HG03045 (cell line): ENCODE measurements around the gene HELZ2.
"Not testable (repeated sequence)": the region's sequence is repeated elsewhere in the genome, so short reads cannot be mapped to it uniquely, and the experiment has no call there.

ENCODE experiments used
- ATAC-seq: cut with Tn5 transposase; IDR thresholded peaks from one replicate; pipeline ENCODE4 v1.9.1; 2021; ENCODE audit warnings: mild to moderate bottlenecking, moderate library complexity; ENCODE audit not compliant: unreplicated experiment

Gene HELZ2, protein sequence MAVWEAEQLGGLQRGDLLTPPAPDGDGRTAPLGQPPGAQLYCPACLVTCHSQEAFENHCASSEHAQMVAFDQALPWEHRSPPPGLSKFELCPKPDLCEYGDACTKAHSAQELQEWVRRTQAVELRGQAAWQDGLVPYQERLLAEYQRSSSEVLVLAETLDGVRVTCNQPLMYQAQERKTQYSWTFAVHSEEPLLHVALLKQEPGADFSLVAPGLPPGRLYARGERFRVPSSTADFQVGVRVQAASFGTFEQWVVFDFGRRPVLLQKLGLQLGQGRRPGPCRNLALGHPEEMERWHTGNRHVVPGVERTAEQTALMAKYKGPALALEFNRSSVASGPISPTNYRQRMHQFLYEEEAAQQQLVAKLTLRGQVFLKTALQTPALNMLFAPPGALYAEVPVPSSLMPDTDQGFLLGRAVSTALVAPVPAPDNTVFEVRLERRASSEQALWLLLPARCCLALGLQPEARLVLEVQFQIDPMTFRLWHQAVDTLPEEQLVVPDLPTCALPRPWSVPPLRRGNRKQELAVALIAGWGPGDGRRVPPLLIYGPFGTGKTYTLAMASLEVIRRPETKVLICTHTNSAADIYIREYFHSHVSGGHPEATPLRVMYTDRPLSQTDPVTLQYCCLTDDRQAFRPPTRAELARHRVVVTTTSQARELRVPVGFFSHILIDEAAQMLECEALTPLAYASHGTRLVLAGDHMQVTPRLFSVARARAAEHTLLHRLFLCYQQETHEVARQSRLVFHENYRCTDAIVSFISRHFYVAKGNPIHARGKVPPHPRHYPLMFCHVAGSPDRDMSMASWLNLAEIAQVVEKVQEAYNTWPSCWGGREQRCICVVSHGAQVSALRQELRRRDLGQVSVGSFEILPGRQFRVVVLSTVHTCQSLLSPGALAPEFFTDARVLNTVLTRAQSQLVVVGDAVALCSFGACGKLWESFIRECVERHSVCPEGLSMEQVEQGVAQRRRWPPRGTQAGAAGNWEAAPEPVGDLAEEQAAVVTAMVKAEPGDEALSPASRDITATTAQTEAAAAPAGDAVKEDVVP (N-terminal part only)

DNA sequence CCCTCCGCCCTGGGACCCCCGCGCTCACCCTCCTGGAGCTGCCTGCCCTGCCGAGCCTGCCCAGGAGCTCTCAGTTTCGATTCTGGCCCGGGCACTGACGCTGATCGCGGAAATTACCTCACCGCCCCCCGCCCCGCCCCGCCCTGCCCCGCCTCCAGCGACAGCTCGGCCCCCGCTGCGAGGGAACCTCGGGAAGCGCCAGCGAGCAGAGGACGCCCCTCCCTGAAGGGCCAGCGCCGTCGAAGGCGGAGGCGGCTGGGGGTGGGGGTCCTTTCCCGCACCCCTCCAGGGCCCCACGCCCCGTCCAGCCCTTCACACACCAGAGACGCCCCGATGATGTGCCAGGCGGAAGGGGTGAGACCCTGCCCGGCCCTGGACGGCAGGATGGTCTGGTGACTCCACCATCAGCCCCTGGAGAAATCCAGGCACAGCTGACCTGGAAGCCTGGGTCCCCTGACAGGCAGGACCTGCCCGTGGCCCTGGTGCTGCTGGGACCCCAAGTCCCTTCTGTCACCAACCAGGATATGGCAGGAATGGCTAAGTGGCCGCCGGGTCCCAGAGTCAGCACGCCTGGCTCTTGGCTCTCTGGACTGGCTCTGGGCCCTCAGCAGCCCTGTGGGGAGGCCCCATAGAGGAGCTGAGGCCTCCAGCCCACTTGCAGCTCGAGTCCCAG lies at the start of gene HELZ2:
Gene HELZ2 (minus strand): TSS at position 84 of the 673 bp plus-strand sequence. CDS start 1,854 bp downstream, outside the sequence.
- ATAC-seq: no peak

DNA sequence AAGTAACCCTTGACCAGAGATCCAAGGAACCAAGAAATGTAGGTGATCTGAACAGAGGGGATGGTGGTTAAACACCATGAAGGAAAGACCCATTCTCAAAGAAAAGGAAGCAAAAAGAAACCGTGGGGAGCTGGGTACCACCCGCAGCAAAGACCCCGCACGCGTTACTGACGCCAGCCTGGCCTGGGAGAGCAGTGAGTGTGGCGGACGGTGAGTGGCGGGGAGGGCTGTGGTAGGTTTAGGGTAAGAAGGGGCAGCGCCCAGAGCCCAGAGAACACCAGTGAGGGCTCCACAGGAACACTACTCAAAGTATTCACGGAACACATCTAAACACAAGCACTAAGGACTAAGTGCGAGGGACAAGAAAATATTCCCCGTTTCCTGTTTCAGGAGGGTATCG lies 48.7 kb upstream of the HELZ2 start:
- no peak for ATAC-seq

DNA sequence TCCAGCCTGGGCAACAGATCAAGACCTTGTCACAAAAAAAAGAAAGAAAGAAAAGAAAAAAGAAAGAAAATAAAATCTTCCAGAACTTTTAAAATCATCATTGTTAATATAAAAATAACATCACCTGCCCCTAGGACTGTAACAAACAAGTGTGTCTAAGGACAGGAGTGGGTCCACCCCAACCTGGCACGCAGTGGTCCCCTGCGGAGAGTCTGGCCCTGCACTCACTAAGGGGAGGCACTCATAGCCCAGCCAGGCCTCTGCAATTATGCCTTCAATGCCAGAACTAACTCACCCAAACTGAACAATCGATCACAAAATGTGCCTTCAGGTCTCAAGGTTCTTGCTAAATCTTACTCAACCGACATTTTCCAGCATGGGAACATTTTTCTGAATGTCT lies 48.1 kb upstream of the HELZ2 start:
- no peak for ATAC-seq

DNA sequence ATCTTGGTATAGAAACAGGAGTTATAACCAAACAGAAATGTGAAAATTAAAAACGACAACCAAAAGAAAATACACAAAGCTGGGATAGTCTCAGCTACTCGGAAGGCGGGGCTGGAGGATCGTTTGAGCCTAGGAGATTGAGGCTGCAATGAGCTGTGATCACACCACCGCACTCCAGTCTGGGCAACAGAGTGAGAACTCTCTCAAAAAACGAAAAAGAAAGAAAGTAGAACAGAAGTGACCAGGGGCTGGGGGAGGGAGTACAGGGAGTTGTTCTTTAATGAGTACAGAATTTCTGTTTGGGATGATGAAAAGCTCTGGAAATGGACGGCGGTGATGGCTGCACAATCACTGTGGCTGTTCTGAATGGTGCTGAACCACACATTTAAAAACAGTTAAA lies 47.0 kb upstream of the HELZ2 start:
- ATAC-seq: no peak

DNA sequence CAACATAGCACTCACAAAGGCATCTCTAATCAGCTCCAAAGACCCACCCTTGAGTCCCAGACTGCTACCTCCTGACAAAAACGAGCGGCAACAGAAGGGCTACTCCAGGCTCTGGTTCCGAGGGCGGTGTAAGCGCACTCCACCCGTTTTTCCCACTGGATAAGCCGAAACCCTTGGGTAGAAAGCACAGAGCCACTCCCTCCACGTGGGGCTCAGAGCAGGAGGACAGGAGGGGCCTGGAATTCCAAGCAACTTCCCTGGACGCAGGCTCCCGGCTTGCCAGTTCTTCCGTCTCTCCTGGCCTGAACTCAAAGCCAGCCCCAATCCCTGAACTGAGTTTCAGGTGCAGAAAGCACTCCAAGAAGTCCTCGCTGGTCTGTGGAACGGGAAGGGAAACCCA lies 45.5 kb upstream of the HELZ2 start:
- no peak for ATAC-seq

DNA sequence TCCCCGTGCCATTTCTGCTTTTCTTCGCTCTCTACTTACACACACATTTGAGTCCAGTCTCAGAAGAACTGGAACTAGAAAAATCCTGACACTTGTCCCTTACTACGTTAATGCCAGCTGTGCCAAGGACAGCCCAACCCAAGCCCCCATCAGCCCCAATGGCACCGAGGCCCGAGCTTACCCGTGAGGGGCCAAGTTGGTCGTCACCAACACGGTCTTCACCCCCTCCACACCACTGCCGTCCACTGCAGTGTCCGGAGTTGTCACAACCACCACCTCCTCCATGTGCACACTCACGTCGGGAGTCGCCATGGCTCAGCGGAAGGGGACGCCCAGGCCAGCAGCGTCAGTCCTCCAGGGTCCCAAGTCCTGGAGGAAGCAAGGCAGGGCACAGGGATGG lies 45.0 kb upstream of the HELZ2 start:
- no peak for ATAC-seq

DNA sequence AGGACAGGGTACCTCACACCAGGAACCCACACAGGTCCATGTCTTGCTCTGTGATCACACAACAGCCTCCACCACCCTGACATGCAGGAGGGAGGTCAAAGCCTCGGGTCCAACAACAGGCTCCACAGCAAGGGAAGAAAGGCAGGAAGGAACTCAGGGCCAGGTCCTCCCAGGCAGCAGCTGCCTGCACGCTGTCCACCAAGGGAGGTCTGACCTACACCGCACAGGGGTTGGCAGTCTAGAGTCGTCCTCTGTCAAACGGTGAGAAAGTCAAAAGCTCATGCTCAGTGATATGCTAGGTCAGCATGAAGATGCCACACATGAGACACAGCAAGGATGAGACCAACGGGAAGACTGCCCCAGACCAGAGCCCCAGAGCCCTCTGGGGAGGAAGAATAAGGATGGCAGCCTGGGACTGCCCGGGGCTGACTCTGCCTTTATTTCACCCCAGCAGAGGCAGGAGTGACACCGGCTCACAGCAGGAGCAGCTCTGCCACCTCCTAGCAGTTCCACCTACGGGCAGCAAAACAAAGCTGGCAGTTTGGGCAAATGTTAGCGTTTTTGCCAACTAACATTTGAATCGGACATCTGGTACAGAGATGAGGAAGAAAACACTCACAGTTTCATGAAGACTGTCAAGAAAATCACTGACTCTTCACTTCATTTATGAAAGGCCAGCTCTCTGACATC lies 44.4 kb upstream of the HELZ2 start:
- ATAC-seq: no peak

DNA sequence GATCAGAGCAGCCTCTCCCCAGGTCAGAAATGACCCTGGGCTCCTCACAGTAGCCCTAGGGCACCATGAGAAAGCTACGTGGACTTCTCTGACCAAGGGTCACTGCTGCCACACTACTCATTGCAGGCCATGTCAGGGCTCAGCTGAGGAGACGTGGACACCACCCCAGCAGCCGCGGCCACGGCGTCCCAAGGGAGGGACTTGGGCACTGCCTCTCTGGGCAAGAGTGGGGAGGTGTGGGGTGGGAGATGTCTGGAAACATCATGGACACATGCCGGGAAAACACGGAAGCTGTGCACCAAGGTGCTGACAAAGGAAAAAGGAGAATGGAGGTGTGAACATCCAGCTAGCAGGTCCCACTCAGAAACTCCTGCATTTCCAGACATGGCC lies 43.8 kb upstream of the HELZ2 start:
- ATAC-seq: no peak

DNA sequence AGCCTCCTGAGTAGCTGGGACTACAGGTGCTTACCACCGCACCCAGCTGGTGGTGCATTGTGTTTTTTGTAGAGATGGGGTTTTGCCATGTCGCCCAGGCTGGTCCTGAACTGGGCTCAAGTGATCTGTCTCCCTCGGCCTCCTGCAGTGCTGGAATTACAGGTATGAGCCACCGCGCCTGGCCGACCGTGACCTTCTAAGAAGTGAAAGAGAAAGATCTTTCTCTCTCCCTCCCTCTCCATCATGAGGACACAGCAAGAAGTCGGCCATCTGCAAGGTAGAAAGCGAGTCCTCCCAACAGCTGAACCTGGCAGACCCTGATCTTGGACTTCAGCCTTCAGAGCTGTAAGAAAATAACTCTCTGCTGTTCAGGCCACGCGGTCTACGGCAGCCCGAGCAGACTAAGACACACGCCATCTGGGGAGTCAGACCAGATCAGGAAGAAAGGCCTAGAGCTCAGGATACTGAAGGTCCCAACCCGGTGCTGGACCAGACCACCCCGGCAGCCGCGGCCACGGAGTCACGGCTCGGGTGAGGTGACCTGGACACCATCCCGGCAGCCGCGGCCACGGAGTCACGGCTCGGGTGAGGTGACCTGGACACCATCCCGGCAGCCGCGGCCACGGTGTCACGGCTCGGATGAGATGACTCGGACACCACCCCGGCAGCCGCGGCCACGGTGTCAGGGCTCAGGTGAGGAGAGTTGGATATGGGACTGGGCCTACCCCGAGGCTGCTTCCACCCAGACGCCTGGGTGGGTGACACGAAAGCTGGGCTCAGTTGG lies 43.2 kb upstream of the HELZ2 start:
- ATAC-seq: no peak

DNA sequence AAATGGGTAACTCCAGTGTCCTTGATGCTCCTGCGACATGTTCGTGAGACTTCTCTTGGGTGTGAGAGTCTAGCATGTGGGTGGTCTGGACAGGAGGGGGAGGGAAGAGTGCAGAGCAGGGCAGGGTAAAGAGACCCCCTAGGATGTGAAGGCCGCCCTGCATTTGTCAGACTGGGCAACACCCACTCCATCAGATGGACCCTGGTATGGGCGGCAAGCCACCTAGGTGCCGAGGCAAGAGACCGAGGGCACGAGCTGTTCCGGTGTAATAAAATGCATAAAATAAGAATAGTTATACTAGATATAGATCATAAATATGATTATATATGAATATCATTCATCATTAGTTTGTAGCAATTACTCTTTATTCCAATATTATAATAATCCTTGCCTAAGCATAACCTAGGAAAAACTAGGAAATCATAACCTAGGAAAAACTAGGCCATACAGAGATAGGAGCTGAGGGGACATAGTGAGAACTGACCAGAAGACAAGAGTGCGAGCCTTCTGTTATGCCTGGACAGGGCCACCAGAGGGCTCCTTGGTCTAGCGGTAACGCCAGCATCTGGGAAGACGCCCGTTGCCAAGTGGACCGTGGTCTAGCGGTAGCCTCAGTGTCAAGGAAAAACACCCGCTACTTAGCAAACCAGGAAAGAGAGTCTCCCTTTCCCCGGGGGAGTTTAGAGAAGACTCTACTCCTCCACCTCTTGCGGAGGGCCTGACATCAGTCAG lies 40.0 kb upstream of the HELZ2 start:
- not testable (repeated sequence) for ATAC-seq

DNA sequence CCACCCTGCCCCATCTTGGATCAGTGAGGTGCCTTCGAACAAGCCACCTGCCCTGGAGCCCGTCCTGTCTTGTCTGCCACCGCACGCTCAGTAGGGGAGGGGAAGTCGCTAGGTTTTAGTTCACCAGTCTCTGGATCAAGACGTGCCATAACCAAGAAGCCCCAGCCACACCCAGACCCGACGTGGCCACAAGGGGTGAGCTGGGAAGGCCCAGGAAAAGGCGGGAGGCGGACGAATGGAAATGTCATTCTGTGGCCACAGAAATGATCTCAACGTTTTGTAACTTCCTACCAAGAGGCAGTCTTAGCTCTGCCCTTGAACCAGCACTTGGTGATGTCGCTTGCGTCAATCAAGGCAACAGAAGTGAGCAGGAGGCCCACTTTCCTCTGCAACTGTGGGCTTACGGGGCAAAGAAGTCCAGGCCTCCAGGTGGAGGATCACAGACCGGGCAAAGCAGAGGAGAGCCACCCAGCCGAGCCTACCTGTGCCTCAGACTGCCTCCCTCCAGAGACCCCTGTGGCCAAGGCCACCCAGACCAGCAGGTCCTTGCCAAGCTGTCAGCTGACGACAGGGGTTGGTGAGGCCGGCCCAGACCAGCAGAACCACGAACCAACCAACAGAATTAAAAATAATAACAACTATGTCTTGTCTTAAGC lies 38.4 kb upstream of the HELZ2 start:
- no peak for ATAC-seq

DNA sequence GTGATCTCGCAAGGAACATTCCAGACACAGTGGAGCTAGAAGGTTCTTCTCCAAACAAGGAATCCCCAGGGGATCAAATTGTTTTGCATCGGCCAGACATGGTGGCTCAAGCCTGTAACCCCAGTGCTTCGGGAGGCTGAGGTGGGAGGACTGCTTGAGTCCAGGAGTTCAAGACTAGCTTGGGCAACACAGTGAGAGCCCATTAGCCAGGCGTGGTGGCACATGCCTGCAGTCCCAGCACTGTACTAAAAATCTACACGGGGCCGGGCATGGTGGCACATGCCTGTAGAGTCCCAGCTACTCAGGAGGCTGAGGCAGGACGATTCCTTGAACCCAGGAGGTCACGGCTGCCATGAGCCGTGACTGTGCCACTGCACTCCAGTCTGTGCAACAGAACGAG lies 37.6 kb upstream of the HELZ2 start:
- ATAC-seq: no peak

DNA sequence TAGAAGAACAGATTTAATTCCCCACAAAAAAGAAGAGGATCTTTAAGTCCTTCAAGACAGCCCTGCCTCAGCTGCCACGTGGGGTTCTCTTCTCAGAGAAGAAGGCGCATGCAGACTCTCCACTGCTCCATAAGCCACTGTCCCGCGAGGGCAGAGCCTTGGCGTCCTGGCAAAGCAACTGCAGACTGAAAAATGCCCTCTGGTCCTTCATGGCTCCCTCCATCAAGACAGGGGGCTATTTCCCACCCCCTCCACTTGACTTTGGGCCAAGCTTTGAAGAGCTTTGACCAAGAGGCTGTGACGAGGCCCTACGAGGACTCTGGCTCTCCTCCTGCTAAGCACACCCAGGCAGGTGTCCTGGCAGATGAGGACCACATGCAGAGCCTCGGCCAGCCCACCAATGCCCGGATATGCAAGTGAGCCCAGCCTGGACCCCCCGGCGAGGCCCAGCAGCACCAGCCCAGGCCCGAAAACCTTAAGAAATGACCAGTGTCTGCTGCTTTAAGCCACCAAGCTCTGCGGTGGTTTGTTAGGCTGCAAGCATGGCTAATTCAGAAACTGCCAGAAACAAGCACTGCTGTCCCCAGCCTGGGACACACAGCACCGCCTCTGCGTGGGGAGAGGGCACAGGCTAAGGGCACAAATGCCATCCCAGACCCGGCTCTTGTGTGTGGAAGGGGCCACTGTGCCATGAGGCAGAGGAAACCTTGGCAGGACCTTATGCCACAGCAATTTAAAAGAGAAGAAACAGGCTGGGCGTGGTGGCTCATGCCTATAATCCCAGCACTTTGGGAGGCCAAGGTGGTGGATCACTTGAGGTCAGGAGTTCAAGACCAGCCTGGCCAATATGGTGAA lies 36.8 kb upstream of the HELZ2 start:
- no peak for ATAC-seq

DNA sequence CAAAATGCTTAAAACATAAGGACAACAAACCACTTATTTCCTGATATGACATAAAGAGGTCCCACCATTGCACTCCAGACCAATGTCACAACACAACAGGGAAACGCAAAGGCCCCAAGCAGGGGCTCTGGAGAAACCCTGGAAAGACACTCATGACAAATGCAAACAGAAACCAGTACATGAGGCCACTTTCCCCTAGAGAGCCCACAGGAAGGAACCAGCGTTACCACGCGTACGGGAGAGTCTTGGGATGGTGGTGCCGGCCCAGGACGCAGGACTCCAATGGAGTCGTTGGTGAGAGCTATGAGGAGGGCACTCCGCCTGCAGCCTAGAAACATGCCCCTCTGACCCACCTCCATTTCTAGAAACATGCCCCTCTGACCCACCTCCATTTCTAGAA lies 32.6 kb upstream of the HELZ2 start:
- ATAC-seq: no peak

DNA sequence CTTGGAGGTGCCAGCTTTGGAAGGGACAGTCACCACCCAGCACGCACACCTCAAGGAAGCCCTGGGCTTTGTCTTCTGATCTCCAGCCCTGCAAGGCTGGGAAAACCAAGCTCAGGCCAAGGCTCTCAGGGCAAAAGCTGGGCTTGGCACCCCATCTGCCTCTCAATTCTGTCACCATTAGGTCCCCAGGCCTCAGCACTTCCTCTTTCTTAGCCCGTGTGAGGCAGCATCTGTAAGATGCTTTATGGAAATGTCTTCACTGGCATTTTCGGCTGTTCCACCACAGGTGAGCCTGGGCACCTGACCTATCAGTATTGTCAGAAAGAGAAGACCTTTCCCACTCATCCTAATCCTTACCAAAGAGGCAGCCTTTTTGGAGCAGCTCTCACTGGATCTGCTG lies 28.3 kb upstream of the HELZ2 start:
- ATAC-seq: no peak

DNA sequence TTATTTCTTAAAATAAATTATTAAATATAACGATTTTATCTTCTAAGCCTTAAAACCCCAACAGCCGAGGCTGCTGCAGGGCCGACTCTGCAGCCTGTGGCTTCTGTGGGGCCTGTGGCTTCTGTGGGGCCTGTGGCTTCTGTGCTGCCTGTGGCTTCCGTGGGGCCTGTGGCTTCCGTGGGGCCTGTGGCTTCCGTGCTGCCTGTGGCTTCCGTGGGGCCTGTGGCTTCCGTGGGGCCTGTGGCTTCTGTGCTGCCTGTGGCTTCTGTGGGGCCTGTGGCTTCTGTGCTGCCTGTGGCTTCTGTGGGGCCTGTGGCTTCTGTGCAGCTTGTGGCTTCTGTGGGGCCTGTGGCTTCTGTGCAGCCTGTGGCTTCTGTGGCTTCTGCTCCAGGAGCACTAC lies 27.6 kb upstream of the HELZ2 start:
- ATAC-seq: not testable (repeated sequence)

DNA sequence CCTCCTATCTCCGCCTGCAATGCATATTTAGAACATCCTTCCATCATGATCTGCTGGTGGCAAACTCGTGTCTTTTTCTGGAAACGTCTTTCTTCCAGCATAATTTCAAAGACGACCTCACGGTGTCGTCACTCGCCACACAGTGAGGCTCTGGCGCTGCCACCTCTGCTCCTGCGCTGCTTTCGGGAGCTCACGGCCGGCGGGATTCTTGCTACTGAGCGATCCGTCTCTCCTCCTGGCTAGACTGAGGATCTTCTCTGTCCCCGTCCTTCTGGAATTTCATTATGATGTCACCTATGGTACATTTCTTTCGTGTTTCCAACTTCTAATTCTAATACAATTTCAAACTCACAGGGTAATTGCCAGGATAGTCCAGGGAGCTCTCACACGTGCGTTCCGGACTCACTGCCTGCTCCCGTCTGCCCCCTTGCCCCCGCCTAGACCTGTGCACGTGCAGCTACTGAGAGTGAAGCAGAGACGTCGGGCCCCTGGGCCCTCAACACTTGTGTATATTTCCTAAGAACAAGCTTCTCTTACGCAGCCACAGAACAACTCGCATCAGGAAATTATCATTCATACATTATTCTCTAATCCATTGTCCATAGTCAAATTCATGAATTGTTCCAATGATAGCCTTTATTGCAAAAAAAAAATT lies 25.5 kb upstream of the HELZ2 start:
- ATAC-seq: no peak
